ENCODE results near the gene ATRNL1.

DNA sequence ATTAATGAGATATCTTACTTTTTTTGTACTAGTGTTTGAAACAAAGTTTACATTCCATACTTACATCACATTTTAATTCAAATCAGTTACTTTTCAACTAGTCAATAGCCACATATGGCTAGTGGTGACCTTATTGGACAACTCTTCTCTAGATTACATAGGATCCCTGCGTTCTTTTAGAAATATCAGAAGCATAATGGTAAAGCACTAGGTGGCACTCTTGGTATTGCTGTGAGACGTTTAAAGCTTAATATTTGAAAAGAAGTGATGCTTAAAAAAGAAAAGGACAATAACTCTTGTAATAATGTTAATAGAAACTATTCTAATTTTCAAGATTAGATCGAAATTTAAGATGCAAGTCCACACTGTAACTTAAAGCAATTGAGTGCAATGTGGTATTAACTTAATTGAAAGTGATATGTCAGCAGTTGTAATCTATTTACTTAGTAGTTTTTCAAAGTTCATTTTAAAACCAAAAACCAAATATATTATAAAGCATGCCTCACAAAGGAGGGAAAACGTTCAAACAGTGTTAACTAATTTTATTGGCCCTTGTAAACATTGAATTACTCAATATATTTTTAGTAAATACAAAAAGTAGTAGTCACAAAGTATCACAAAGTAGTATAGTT, 339.1 kb downstream of the ATRNL1 start:
- TF ChIP-seq, protein P1, sequence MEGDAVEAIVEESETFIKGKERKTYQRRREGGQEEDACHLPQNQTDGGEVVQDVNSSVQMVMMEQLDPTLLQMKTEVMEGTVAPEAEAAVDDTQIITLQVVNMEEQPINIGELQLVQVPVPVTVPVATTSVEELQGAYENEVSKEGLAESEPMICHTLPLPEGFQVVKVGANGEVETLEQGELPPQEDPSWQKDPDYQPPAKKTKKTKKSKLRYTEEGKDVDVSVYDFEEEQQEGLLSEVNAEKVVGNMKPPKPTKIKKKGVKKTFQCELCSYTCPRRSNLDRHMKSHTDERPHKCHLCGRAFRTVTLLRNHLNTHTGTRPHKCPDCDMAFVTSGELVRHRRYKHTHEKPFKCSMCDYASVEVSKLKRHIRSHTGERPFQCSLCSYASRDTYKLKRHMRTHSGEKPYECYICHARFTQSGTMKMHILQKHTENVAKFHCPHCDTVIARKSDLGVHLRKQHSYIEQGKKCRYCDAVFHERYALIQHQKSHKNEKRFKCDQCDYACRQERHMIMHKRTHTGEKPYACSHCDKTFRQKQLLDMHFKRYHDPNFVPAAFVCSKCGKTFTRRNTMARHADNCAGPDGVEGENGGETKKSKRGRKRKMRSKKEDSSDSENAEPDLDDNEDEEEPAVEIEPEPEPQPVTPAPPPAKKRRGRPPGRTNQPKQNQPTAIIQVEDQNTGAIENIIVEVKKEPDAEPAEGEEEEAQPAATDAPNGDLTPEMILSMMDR (IDR thresholded peaks at IDR 0.05): peak in 2 of 4 experiments; percentile 5 to 7
- no peak for TF ChIP-seq POLR2AphosphoS5 (IDR thresholded peaks at IDR 0.05)
- no peak for TF ChIP-seq POLR2A (IDR thresholded peaks at IDR 0.05)

Measured in prostate gland (tissue), 2 donors.